GM13976 (cell line): ENCODE results near the gene SYNPO2.

Experiments
- DNase-seq: peaks from one replicate; pipeline ENCODE4 v3.0.0; 2012; ENCODE audit warnings: low spot score
- CTCF ChIP-seq: IDR thresholded peaks from 2 replicates; pipeline ENCODE4 v1.5.1; 2012; ENCODE audit warnings: borderline replicate concordance, mild to moderate bottlenecking; ENCODE audit not compliant: insufficient read depth; ENCODE audit errors: extremely low read depth, missing control alignments, control extremely low read depth
- in situ Hi-C: fragments of 300-500 bp; cut with MboI; formaldehyde crosslinking; loops from one replicate; pipeline ENCODE4 v1.12.0; 2022; ENCODE audit warnings: low sequenced_read_pairs, mixed read lengths, inconsistent platforms; ENCODE audit not compliant: unreplicated experiment

SYNPO2 gene

GRCh38 chr4:118947095-118947494, 58.4 kb downstream of the SYNPO2 start:
- in situ Hi-C loops, result no loop called here
- TF ChIP-seq CTCF, result no peak
- no peak for DNase-seq

DNA sequence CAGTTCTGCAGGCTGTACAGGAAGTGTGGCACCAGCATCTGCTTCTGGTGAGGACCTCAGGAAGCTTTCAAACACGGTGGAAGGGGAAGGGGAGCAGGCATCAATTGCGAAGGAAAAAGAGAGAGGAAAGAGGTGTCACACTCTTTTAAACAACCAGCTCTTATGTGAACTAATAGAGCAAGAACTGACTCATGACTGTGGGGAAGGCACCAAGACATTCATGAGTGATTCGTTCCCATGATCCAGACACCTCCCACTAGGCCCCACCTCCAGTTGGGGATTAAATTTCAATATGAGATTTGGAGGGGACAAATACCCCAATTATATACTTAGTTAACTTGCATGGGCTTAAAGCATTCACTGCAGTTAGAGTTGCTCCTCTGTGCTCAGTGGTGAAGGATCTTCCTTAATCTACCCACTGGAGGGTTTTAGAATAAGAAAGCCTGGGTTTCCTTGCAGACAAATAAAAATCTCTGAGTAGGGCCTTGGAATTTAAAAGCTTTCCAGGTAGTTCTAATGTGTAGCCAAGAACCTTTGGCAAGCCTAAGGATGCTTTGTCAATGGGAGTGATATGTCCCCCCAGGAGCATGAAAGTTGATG, 60.0 kb downstream of the SYNPO2 start:
- no peak for TF ChIP-seq CTCF
- DNase-seq, result no peak
- in situ Hi-C loops, result no loop called here

DNA sequence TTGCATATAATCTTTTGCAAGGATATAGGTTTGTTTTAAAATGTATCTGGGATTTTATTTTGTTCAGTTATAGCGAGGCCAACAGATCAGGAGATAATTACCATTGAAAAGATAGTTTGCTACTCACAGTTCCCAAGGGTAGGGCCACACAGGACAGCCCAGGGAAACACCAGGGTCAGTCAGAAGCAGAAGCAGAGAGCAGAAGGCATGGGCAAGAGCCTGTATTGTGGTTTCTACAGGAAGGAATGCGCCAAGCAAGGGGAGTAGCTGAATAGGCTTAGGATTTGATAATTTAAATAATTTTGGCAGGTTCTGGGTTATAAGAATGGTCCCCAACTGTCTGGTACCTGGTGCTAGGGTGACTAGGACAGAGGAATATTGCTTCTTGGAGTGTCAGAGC, 61.6 kb downstream of the SYNPO2 start:
- no peak for TF ChIP-seq CTCF
- in situ Hi-C loops, result no loop called here
- no peak for DNase-seq

DNA sequence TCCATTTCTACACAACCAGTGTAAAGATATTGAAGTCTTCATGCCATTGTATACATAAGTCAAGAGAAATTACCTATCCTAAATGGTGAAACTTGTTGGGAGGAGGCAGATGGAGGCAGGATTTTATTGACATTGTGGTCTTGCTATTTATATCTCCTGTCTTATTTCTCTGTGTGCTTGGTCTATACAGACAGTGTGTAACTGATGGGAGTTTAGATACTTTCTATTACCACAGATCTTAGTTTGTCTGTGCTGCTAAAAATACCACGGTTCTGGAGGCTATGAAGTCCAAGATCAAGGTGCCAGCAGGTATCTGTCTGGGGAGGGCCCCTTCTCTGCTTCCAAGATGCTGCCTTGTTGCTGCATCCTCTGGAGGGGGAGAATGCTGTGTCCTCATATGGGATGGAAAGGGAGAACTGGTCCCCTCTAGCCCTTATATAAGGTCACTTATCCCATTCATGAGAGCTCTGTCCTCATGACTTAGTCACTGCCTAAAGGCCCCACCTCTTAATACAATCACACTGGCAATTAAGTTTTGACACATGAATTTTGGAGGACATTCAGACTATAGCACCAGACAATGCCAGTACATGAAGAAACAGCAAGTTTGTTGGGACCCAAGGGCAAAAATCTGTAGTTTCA, 62.4 kb downstream of the SYNPO2 start:
- no peak for TF ChIP-seq CTCF
- in situ Hi-C loops, result no loop called here
- no peak for DNase-seq

- no peak for DNase-seq
- in situ Hi-C loops, result no loop called here
- TF ChIP-seq CTCF, result no peak
Observed at GRCh38 chr4:118953276-118953675, 64.6 kb downstream of the SYNPO2 start.

DNA sequence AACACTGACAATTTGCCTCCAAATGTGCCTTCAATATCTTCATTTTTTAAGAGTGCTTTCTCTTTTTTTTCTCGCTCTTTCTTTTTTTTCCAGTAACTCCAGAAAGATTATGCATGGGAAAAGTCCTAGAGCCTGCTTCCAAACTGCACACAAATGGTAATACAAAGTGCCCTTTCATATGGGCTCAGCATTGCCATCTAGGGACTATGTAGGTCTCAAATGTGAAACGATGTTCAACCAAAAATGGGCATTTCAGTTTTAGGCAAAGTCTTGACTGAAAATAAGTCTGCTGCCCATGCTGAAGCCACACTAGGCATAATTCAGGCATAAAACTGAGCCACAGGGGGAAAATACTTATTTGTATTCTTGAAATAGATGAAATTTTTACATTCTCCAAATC, 65.6 kb downstream of the SYNPO2 start:
- in situ Hi-C loops, result no loop called here

More for the DNA sequence above, 65.6 kb downstream of the SYNPO2 start:
- no peak for DNase-seq
- TF ChIP-seq CTCF, result no peak
